Type B pancreatic cell (in vitro differentiated cells): ENCODE data around the gene PRKN. TPM values are rescaled to one million over a fixed set of nuclear protein-coding genes. Genes with fewer than 3 reads are reported as not detected.
A peak's percentile ranks its signal among the peaks of the same experiment; 100 is the strongest.

Experiments used
- DNase-seq: peaks from one replicate; pipeline ENCODE4 v3.0.0; 2021; ENCODE audit warnings: mixed read lengths; ENCODE audit not compliant: unreplicated experiment; ENCODE audit errors: extremely low spot score
- H3K27ac Mint-ChIP-seq: 2 replicates; pipeline ENCODE4 v1.8.0; 2021; ENCODE audit warnings: mild to moderate bottlenecking, mixed read lengths
- H3K27me3 Mint-ChIP-seq: 2 replicates; pipeline ENCODE4 v1.8.0; 2021; ENCODE audit warnings: mixed read lengths
- H3K36me3 Mint-ChIP-seq: 2 replicates; pipeline ENCODE4 v1.8.0; 2021; ENCODE audit warnings: mixed read lengths
- H3K4me1 Mint-ChIP-seq: one replicate; pipeline ENCODE4 v1.8.0; 2021; ENCODE audit warnings: mixed read lengths; ENCODE audit not compliant: unreplicated experiment
- H3K4me3 Mint-ChIP-seq: 2 replicates; pipeline ENCODE4 v1.8.0; 2021; ENCODE audit warnings: mild to moderate bottlenecking, mixed read lengths
- H3K9me3 Mint-ChIP-seq: 2 replicates; pipeline ENCODE4 v1.8.0; 2021; ENCODE audit warnings: mixed read lengths
- total RNA-seq: library from RNA; stranded (reverse); gene quantifications from 2 replicates; pipeline ENCODE4 v1.2.1, GENCODE V29; 2021; ENCODE audit warnings: low replicate concordance
- TF ChIP-seq, protein P1 (sequence below): fragments of 200-600 bp; sonication (generic); conservative IDR thresholded peaks from 2 replicates; pipeline ENCODE4 v1.5.0; 2021; ENCODE audit warnings: antibody characterized with exemption, mild to moderate bottlenecking

Gene PRKN
- total RNA-seq, 1 donor from 2014 or later = 6.2 TPM

DNA sequence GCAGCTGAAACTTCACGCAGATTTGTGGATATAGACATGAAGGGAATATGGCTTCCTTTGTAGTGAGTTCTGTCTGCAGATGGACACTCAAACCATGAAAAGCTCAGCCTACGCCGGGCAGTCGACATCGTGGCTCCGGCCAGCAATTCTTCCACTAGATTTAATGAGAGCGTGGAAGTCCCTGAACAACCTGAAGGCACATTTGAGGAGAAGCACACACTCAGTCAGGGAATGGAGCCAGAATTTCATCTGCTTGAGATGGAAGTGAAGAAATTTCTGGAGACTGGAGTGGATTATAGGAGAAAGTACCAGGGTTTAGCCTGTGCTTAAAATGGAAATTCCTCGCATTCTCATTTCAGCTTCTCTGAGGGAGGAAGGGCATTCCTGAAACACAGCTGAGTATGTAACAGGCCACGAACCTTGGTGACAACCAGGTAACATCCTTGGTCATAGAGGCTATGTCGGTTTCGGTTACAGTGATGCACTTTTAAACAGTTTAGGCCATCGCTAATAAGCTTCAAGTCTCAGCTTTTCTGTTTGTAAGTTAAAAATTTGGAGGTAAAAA, 1373.2 kb downstream of the PRKN start:
- Mint-ChIP-seq H3K36me3 (no peaks in the 10 kb centered on the region), H3K4me3 (no peak overlapping the region), H3K4me1 (peaks cover 3% of the 10 kb centered on the region), H3K9me3 (no peaks in the 10 kb centered on the region), H3K27ac (no peak overlapping the region), H3K27me3 (no peaks in the 10 kb centered on the region)
- TF ChIP-seq, protein P1, sequence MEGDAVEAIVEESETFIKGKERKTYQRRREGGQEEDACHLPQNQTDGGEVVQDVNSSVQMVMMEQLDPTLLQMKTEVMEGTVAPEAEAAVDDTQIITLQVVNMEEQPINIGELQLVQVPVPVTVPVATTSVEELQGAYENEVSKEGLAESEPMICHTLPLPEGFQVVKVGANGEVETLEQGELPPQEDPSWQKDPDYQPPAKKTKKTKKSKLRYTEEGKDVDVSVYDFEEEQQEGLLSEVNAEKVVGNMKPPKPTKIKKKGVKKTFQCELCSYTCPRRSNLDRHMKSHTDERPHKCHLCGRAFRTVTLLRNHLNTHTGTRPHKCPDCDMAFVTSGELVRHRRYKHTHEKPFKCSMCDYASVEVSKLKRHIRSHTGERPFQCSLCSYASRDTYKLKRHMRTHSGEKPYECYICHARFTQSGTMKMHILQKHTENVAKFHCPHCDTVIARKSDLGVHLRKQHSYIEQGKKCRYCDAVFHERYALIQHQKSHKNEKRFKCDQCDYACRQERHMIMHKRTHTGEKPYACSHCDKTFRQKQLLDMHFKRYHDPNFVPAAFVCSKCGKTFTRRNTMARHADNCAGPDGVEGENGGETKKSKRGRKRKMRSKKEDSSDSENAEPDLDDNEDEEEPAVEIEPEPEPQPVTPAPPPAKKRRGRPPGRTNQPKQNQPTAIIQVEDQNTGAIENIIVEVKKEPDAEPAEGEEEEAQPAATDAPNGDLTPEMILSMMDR = no peak
- DNase-seq = no peak

DNA sequence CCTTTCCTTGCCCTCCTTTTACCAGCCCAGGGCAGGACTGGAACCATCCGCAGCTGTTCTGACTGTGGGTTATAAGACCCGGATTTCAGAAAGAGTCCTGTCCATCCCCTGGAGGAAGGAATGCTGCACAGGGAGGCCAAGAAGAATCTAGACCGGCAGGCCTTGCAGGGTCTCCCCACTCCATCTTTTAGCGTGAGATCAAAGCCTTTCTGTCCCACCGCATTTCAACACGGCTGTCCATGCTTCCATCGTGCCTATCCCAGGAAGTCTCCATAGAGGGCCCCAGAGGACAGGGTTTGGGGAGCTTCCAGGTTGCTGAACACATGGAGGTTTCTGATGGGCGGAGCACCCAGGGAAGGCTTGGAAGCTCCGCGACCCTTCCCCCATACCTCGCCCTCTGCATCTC, 1374.4 kb downstream of the PRKN start:
- no peak overlapping the region for H3K4me3 Mint-ChIP-seq
- H3K36me3 Mint-ChIP-seq = no peaks in the 10 kb centered on the region
- no peaks in the 10 kb centered on the region for H3K9me3 Mint-ChIP-seq
- no peaks in the 10 kb centered on the region for H3K27me3 Mint-ChIP-seq
- no peak overlapping the region for H3K27ac Mint-ChIP-seq
- DNase-seq = no peak
- H3K4me1 Mint-ChIP-seq = peaks cover 3% of the 10 kb centered on the region
- TF ChIP-seq, protein P1 = peak; percentile 45

DNA sequence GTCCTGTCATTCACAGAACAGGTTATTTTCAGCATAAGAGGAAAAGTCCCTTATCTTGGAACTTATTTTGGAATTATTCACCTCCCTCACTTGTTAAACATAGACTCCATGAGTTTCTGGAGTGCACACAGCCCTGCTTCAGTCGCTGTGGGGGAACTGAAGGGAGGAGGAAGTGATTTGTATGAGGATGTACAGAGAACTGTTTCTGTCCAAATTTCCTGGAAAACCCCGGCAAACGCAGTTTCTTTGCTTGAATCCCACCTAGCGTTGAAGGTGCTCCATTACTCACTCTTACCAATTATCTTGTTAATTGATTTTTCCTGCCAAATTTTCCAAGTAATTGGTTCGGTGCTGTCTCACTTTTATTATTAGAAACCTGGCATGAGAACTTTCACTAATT, 1375.7 kb downstream of the PRKN start:
- Mint-ChIP-seq H3K9me3 (no peaks in the 10 kb centered on the region), H3K36me3 (no peaks in the 10 kb centered on the region), H3K27ac (no peak overlapping the region), H3K4me3 (no peak overlapping the region), H3K4me1 (peaks cover 3% of the 10 kb centered on the region), H3K27me3 (no peaks in the 10 kb centered on the region)
- DNase-seq = no peak
- TF ChIP-seq, protein P1 = no peak

DNA sequence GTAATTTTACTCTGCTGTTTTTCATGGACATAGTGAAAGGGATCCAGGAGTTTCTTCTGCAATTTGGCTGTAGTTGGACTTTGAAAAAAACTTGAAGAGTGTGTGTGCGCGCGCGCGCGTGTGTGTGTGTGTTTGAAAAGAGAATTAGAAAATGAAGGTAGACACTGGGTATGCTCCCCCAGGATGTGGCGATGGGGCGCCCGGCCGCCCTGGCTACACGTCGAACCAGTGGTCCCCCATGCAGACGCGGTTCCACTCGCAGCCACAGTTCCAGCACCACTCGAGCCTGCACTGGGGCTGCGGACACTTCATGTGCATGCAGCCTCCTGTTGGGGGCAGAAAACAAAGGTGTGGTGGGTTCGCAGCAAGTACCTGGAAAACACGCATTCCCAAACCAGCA, 1377.7 kb downstream of the PRKN start:
- no peak overlapping the region for H3K27ac Mint-ChIP-seq
- H3K27me3 Mint-ChIP-seq = no peaks in the 10 kb centered on the region
- H3K4me3 Mint-ChIP-seq = no peak overlapping the region
- H3K4me1 Mint-ChIP-seq = peaks cover 3% of the 10 kb centered on the region
- H3K9me3 Mint-ChIP-seq = no peaks in the 10 kb centered on the region
- H3K36me3 Mint-ChIP-seq = no peaks in the 10 kb centered on the region
- TF ChIP-seq, protein P1 = no peak
- no peak for DNase-seq

DNA sequence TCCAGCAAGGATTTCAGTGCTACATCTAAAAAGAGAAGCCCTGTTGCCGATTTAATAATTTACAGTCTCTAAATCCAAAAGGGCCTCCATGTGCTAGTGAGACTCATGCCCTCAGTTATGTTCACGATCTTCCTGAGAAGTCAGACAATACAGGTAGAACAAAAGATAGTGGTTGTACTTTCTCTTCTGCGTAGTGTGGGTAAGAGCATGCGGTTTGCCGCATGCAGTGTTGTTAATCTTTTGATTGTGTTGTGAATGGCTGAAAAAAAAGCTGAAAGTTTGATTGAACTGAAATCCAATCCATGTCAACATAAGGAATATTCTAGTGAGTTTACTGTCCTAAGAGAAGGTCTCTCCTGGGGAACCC, 1379.0 kb downstream of the PRKN start:
- Mint-ChIP-seq H3K4me3 (no peak overlapping the region), H3K27me3 (no peaks in the 10 kb centered on the region), H3K27ac (no peak overlapping the region), H3K9me3 (no peaks in the 10 kb centered on the region), H3K4me1 (peaks cover 3% of the 10 kb centered on the region), H3K36me3 (no peaks in the 10 kb centered on the region)
- no peak for DNase-seq
- TF ChIP-seq, protein P1 = no peak
